H54 (cell line): ENCODE data around the gene DLG2.

ENCODE experiments used
- DNase-seq: peaks from one replicate; pipeline ENCODE4 v3.0.0; 2011; ENCODE audit warnings: low spot score, mixed read lengths; ENCODE audit not compliant: insufficient read length
- FAIRE-seq: peaks from 3 replicates; lab custom pipeline; 2011; peaks lifted over from hg19 to GRCh38; lab: Jason Lieb, UNC
- POLR2A ChIP-seq: IDR thresholded peaks from 2 replicates; pipeline ENCODE4 v1.6.1; 2011; ENCODE audit warnings: low read depth, mild to moderate bottlenecking, low read length

Gene DLG2

GRCh38 chr11:84234462-84235202 lies 1392.5 kb downstream of the DLG2 start:
- FAIRE-seq (no peak), DNase-seq (no peak)
- TF ChIP-seq POLR2A = no peak

DNA sequence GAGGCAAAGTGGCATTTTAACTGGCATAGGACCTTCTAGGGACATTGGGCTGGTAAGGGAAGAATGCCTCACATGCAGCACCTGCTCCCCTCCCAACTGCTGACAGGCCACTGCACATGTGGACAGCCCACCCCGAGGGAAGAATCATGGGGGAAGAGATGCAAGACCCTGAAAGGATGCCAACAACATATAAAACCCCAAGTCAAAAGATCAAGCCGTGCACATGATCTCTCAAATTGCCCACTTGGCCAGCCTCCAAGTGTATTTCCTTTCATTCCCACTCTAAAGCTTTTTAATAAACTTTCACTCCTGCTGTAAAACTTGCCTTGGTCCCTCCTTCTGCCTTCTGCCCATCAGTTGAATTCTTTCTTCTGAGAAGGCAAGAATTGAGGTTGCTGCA lies 1393.1 kb downstream of the DLG2 start:
- TF ChIP-seq POLR2A = no peak
- no peak for DNase-seq
- FAIRE-seq = no peak

DNA sequence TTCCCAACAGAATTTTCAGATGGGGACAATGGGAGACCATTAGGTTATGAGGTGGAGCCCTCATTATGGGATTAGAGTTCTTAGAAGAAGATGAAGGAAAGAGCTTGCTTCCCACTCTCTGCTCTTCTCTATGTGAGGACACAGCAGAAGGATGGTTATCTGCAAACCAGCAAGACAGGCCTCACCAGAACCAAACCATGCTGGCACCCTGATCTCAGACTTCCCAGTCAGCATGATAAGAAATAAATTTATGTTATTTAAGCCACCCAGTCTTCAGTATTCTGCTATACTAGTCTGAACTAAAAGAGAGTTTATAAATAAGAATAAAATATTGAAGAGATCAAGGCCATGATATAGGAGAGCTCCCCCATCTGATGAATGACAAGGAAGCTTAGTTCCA lies 1394.6 kb downstream of the DLG2 start:
- DNase-seq (no peak), FAIRE-seq (no peak)
- no peak for TF ChIP-seq POLR2A

- FAIRE-seq (no peak), DNase-seq (no peak)
- TF ChIP-seq POLR2A = no peak
Measured at GRCh38 chr11:84230402-84230801, 1396.7 kb downstream of the DLG2 start.

- FAIRE-seq = no peak
- no peak for TF ChIP-seq POLR2A
Measured at GRCh38 chr11:84227970-84228665, 1399.0 kb downstream of the DLG2 start.

GRCh38 chr11:84224042-84224441 lies 1403.1 kb downstream of the DLG2 start:
- FAIRE-seq (no peak), DNase-seq (no peak)
- TF ChIP-seq POLR2A = no peak

More at GRCh38 chr11:84227970-84228665, 1399.0 kb downstream of the DLG2 start:
- DNase-seq = no peak

GRCh38 chr11:84218318-84218717 lies 1408.8 kb downstream of the DLG2 start:
- TF ChIP-seq POLR2A = no peak
- FAIRE-seq = no peak
- DNase-seq = no peak

DNA sequence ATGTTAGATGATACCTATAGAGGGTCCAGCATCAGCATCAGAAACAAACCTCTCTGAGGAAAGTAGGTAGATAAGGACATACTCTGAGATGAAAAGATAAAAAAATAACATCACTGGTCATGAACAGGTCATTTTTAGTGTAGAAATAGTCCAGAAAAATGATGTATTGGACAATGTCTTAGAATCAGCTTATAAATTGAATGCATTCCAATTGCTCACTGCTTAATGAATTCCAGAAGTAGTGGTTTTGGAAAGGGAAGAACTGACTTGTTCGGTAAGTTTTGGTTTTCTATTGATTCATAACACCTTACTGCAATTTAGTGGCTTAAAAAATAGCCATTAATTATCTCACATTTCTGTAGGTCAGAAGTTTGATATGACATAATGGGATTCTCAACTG lies 1411.5 kb downstream of the DLG2 start:
- TF ChIP-seq POLR2A = no peak
- peak; percentile 6 for FAIRE-seq
- DNase-seq = no peak

- no peak for TF ChIP-seq POLR2A
- FAIRE-seq (no peak), DNase-seq (no peak)
Measured at GRCh38 chr11:84214557-84214956, 1412.6 kb downstream of the DLG2 start.

GRCh38 chr11:84212468-84213390 lies 1414.4 kb downstream of the DLG2 start:
- DNase-seq = peak; percentile 4
- no peak for TF ChIP-seq POLR2A
- peak; percentile 83 for FAIRE-seq

- DNase-seq (no peak), FAIRE-seq (peak; percentile 61)
- no peak for TF ChIP-seq POLR2A
Measured at GRCh38 chr11:84211896-84212295, 1415.2 kb downstream of the DLG2 start.

GRCh38 chr11:84194696-84195095 lies 1432.4 kb downstream of the DLG2 start:
- no peak for DNase-seq

GRCh38 chr11:84193706-84194105 lies 1433.4 kb downstream of the DLG2 start:
- DNase-seq (no peak), FAIRE-seq (no peak)
- TF ChIP-seq POLR2A = no peak

More at GRCh38 chr11:84194696-84195095, 1432.4 kb downstream of the DLG2 start:
- TF ChIP-seq POLR2A = no peak
- FAIRE-seq = no peak

DNA sequence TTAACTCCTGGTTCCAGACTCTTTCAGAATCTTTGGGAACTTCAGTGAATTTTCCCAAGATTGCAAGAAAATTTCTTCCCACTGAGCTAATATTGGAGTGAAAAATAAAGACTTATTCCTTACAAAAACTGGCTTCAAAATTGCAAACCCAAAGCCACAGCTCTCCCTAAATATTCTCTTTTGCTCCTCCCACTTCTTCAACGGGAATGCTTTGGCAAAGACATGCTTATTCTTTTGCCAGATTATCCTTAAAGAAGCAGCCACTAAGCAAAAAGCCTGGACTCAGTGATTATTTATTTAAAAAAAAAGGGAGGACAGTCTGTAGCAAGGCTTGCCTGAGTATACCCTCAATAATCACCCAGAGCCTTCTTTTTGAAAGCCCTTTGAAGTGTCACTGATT lies 1438.6 kb downstream of the DLG2 start:
- no peak for TF ChIP-seq POLR2A
- no peak for FAIRE-seq
- DNase-seq = no peak
